WI38 (cell line): ENCODE results near the gene NVL.

ENCODE experiments used
- H3K4me3 ChIP-seq: 2 replicates; pipeline ENCODE4 v1.5.1; 2011; ENCODE audit warnings: low read depth, mild to moderate bottlenecking, control low read depth, low read length
- CTCF ChIP-seq: IDR thresholded peaks from 2 replicates; pipeline ENCODE4 v1.5.1; 2012; ENCODE audit warnings: low read depth, mild to moderate bottlenecking, control low read depth, low read length

NVL gene

GRCh38 chr1:224185208-224185607, 144.8 kb downstream of the NVL start:
- no peak for TF ChIP-seq CTCF
- H3K4me3 ChIP-seq = no peak overlapping the region

DNA sequence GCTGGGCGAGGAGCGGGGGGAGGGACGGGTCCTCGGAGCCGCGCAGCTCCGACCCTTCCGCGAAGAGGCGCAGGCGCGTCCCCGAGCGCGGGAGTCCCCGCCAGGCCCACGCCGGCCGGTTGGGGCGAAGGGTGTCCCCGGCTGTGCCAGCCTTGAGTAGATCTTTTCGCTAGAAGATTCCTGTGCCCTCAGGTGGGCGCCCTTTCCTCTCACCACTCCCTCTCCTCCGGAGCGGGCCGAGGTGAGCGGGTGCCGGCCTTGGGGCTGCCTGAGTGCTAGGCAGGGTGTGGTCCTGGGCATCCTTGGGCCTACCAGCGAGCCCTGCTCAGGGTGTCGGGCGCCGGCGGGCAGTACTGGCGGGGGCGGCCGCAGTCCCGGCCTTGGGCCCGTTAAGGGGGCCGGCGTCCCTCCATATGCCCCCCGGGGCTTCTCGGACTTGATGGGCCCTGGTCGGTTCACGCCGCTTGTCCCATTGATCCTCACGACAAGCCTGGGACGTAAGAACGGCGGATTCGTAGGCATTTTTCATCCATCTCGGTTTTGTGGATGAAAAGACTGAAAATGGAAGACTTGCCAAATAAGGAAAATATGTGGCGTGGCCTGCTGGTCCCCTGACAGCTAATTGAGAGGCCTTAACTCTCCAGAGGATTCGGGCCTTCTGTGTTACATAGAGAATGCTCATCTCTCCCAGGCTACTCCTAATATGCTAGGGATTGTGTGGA, 146.2 kb downstream of the NVL start:
- TF ChIP-seq CTCF = no peak

GRCh38 chr1:224182866-224183590, 146.9 kb downstream of the NVL start, which contains the start of gene DEGS1:
DEGS1 (plus strand) TSS chr1:224183240; CDS start chr1:224183337, 97 bp downstream.
- TF ChIP-seq CTCF = no peak
- peak within 1 kb of the TSS; percentile 87 for H3K4me3 ChIP-seq

More for the DNA sequence above, 146.2 kb downstream of the NVL start:
- peak overlapping the region; percentile 87 for H3K4me3 ChIP-seq

DNA sequence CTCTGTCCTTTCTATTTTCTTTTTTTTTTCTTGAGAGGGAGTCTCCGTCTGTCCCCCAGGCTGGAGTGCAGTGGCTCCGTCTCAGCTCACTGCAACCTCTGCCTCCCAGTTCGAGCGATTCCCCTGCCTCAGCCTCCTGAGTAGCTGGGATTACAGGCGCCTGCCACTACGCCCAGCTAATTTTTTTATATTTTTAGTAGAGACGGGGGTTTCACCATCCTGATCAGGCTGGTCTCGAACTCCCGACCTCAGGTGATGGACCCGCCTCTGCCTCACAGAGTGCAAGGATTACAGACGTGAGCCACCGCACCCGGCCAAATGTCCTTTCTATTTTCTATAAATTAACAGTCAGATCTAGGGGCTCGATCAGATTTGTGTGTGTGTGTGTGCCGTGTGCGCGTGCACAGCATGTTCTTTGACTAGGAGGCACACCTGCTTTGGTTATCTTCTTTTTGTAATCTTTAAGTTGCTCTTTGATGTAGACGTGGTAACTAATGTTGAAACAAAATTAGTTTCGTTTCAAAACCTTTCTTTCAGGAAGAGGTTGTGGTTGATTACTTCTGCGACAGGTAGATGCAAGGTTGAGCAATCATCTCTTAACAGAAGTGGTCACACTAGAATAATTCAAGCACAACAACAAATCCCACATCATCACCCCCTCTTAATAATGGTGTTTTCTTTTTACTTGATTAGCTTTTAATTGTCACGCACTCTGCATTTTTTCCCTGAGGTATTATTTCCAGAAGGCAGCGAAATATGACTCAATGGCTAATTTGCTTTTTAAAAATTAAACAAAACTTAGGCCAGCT, 147.7 kb downstream of the NVL start:
- no peak for TF ChIP-seq CTCF
- peak overlapping the region; percentile 87 for H3K4me3 ChIP-seq

DNA sequence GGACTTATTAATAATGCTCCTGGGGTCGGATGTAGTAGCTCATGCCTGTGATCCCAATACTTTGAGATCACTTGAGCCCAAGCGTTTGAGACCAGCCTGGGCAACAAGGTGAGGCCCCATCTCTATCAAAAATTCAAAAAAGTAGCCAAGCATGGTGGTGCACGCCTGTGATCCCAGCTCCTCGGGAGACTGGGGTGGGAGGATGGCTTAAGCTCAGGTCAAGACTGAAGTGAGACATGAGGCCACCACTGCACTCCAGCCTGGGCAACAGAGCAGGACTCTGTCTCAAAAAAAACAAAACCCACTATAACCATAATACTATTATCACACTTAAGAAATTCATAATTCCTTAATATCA, 148.5 kb downstream of the NVL start:
- no peak for TF ChIP-seq CTCF
- no peak overlapping the region for H3K4me3 ChIP-seq

GRCh38 chr1:224180783-224181452, 149.1 kb downstream of the NVL start:
- no peak overlapping the region for H3K4me3 ChIP-seq
- TF ChIP-seq CTCF = no peak
